Islet precursor cell (in vitro differentiated cells): ENCODE results near the gene PSENEN.
"Not testable (repeated sequence)": the region's sequence is repeated elsewhere in the genome, so short reads cannot be mapped to it uniquely, and the experiment has no call there.

Source experiments
- DNase-seq: peaks from one replicate; pipeline ENCODE4 v3.0.0-alpha.2; 2018

PSENEN gene

GRCh38 chr19:35790981-35791813, 45.7 kb downstream of the PSENEN start:
- no peak for DNase-seq

GRCh38 chr19:35791814-35792279, 46.4 kb downstream of the PSENEN start:
- DNase-seq: no peak

DNA sequence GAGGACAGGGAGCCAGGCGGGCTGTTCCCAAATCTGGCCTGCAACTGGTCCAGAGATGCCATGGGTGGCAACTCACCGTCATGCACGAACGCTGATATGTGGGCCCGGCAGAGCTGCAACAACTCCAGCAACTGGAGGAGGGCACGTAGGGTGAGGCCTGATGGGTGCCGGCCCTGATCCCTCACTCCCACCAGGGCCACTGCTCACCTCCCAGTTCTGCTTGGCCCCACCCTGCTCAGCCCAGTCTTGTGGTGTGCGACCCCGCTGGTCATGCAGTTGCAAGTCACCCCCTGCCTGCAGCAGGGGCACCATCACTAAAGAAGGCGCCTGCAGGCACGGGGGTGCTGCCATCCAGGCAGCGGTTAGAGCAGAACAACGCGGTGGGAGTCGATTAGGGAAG, 46.9 kb downstream of the PSENEN start:
- DNase-seq: no peak

DNA sequence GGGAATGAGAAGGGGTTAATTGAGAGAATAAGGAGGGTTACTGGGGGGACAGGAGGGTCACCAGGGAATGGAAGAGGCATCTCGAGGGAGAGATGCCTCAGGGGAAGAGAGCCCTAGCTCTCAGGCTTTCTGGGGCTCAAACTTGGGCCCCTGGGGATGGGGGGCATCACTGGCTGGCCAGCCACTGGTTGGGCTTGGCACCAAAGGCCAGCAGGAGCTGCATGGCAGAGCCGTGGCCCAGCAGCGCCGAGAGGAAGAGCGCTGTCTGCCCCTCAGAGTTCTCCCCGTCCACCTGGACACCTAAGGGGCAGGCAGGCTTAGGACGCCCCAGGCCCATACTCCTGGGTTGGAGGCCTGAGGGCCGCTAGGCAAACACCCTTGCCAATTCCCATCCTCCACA, 47.4 kb downstream of the PSENEN start:
- DNase-seq: no peak

DNA sequence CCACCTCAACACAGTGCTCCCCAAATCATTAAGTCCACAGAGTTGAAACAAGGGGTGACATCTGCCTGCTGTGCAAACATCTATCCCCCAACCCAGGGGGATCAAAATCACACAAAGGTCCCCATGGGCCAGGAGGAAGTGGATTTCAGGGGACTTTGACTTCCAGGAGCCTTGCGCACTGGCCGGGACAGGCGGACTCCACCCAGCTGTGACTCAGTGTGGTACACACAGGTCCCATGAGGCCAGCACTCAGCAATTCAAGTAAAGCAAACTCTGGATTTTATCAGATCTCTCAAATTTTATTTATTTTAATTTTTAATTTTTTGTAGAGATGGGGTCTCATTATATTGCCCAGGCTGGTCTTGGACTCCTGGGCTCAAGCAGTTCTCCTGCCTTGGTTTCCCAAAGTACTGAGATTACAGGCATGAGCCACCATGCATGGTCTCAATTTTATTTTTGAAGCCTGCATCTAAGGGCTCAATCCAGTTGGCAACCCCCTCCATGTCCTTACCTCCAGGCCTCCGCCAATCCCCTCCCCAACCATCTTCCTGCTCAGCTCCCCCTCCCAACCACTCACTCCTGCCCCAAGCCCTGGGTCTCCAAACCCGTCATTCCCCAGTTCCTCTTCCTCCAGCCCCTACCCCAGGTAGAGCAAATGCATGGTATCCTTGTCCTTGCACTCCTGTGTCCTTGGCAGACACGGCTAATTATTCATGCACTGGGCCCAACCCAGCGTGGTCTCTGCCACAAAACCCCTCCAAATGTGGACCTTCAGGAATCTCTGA, 48.1 kb downstream of the PSENEN start:
- no peak for DNase-seq

DNA sequence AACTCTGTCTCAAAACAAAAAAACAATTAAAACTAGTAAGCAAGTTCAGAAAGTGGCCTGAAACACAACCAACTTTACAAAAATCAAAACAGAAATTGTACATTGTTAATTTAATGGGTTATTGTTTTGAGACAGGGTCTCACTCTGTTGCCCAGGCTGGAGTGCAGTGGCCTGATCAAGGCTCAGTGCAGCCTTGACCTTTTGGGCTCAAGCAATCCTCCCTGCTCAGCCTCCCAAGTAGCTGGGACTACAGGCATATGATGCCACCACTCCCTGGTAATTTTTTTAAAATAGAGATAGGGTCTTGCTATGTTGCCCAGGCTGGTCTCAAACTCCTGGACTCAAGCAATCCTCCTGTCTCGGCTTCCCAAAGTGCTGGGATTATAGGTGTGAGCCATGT, 50.1 kb downstream of the PSENEN start:
- DNase-seq: not testable (repeated sequence)
